Measurements from ENCODE around the gene PRDM9.

DNA sequence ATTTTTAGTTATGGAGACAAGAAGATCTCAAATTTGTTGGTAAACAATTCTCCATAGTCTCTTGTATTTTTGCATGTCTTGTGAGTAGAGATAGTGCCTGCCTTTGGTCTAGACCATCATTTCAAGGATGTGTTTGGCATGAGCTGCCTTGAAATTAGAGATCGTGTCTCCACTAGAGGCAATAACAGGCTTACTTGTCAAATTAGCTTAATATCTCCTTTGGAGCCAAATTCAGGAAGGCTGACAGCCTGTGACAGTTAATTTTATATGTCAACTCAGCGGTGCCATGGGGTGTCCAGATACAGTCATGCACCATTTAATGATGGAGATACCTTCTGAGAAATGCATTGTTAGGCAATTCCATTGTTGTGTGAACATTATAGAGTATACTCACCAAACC, 24.8 kb upstream of the PRDM9 start:
- TF ChIP-seq, protein P1, sequence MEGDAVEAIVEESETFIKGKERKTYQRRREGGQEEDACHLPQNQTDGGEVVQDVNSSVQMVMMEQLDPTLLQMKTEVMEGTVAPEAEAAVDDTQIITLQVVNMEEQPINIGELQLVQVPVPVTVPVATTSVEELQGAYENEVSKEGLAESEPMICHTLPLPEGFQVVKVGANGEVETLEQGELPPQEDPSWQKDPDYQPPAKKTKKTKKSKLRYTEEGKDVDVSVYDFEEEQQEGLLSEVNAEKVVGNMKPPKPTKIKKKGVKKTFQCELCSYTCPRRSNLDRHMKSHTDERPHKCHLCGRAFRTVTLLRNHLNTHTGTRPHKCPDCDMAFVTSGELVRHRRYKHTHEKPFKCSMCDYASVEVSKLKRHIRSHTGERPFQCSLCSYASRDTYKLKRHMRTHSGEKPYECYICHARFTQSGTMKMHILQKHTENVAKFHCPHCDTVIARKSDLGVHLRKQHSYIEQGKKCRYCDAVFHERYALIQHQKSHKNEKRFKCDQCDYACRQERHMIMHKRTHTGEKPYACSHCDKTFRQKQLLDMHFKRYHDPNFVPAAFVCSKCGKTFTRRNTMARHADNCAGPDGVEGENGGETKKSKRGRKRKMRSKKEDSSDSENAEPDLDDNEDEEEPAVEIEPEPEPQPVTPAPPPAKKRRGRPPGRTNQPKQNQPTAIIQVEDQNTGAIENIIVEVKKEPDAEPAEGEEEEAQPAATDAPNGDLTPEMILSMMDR (IDR thresholded peaks at IDR 0.05; ENCODE audit: insufficient read depth, low read depth, low read length) = no peak
- no peak for TF ChIP-seq EZH2 (IDR thresholded peaks at IDR 0.05; ENCODE audit: insufficient read depth, low read length)

Measured in astrocyte (in vitro differentiated cells and primary cell).